Measurements from ENCODE around the gene XPO4. TPM values are rescaled to one million over a fixed set of nuclear protein-coding genes. Genes with fewer than 3 reads are reported as not detected.

Gene XPO4
- total and polyA plus RNA-seq, 2 of the 13 experiments (the other 11 are each of a cell fraction or from before 2014, with no cell fraction given): 8.4 to 24.8 TPM

DNA sequence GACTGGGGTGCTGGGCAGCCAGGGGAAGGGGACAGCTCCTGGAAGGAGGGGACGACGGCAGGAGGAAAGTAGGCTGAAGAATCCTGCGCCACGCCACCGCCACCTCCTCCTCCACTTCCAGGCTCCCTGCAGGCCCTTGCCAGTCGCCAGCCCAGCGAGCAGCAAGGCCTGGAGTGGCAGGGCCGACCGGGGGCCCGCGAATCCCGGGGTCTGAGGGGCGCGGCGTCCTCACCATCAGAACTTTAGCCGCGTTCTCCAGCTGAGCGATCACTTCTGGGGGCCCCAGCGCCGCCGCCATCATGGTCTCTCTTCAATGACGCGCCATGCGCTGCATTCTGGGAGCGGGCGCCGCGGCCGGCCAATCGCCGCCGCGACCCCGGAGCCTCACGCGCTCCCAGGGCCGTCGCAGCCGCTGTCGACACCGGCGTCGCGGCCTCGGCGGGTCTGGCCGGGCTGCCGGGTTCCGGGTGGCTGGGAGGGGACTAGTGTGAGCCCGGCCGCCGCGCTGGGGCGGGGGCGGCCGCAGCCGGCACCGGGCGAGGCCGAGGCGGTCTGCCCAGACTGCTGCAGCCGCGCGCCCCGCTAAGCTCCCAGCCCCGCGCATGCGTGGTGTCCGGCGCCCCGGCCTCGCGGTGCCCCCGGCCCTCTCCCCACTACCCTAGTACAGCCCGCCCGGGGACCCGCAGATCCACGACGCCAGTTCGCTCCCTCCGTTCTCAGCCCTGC is at the start of gene XPO4 (continued):
- TF ChIP-seq, protein P1, sequence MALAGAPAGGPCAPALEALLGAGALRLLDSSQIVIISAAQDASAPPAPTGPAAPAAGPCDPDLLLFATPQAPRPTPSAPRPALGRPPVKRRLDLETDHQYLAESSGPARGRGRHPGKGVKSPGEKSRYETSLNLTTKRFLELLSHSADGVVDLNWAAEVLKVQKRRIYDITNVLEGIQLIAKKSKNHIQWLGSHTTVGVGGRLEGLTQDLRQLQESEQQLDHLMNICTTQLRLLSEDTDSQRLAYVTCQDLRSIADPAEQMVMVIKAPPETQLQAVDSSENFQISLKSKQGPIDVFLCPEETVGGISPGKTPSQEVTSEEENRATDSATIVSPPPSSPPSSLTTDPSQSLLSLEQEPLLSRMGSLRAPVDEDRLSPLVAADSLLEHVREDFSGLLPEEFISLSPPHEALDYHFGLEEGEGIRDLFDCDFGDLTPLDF (CRISPR knock-in tag; IDR thresholded peaks at IDR 0.05): no peak
- TF ChIP-seq YEATS2 (CRISPR knock-in tag; IDR thresholded peaks at IDR 0.05; ENCODE audit: borderline replicate concordance): no peak
- no peak for TF ChIP-seq ZBTB3 (CRISPR knock-in tag; IDR thresholded peaks at IDR 0.05; ENCODE audit: borderline replicate concordance, low read depth)
- TF ChIP-seq, protein P2, sequence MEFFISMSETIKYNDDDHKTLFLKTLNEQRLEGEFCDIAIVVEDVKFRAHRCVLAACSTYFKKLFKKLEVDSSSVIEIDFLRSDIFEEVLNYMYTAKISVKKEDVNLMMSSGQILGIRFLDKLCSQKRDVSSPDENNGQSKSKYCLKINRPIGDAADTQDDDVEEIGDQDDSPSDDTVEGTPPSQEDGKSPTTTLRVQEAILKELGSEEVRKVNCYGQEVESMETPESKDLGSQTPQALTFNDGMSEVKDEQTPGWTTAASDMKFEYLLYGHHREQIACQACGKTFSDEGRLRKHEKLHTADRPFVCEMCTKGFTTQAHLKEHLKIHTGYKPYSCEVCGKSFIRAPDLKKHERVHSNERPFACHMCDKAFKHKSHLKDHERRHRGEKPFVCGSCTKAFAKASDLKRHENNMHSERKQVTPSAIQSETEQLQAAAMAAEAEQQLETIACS (CRISPR knock-in tag; IDR thresholded peaks at IDR 0.05): no peak
- TF ChIP-seq, protein P3, sequence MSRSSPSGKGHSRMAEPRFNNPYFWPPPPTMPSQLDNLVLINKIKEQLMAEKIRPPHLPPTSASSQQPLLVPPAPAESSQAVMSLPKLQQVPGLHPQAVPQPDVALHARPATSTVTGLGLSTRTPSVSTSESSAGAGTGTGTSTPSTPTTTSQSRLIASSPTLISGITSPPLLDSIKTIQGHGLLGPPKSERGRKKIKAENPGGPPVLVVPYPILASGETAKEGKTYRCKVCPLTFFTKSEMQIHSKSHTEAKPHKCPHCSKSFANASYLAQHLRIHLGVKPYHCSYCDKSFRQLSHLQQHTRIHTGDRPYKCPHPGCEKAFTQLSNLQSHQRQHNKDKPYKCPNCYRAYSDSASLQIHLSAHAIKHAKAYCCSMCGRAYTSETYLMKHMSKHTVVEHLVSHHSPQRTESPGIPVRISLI (CRISPR knock-in tag; IDR thresholded peaks at IDR 0.05; ENCODE audit: borderline replicate concordance): no peak
- no peak for TF ChIP-seq ZNF749 (CRISPR knock-in tag; IDR thresholded peaks at IDR 0.05; ENCODE audit: borderline replicate concordance)
- TF ChIP-seq SPEN (CRISPR knock-in tag; IDR thresholded peaks at IDR 0.05; ENCODE audit: low read depth): no peak
- TF ChIP-seq ZNF432 (CRISPR knock-in tag; IDR thresholded peaks at IDR 0.05; ENCODE audit: borderline replicate concordance): no peak
- no peak for TF ChIP-seq ZNF367 (CRISPR knock-in tag; IDR thresholded peaks at IDR 0.05; ENCODE audit: borderline replicate concordance)
- TF ChIP-seq SRSF9 (IDR thresholded peaks at IDR 0.05; ENCODE audit: borderline replicate concordance, insufficient read depth, low read depth, low read length, poor library complexity, severe bottlenecking): no peak
- TF ChIP-seq ZNF616 (CRISPR knock-in tag; IDR thresholded peaks at IDR 0.05; ENCODE audit: low read depth): 0 out of 2 replicates have a peak, but pooled peaks have one; percentile 61
- no peak for TF ChIP-seq RFX1 (IDR thresholded peaks at IDR 0.05)
- TF ChIP-seq SMARCE1 (IDR thresholded peaks at IDR 0.05; ENCODE audit: borderline replicate concordance): no peak
- no peak for TF ChIP-seq ZNF567 (CRISPR knock-in tag; IDR thresholded peaks at IDR 0.05; ENCODE audit: borderline replicate concordance)
- no peak for TF ChIP-seq ZKSCAN5 (CRISPR knock-in tag; IDR thresholded peaks at IDR 0.05)
- TF ChIP-seq NCOA5 (CRISPR knock-in tag; IDR thresholded peaks at IDR 0.05): no peak
- TF ChIP-seq, protein P4, sequence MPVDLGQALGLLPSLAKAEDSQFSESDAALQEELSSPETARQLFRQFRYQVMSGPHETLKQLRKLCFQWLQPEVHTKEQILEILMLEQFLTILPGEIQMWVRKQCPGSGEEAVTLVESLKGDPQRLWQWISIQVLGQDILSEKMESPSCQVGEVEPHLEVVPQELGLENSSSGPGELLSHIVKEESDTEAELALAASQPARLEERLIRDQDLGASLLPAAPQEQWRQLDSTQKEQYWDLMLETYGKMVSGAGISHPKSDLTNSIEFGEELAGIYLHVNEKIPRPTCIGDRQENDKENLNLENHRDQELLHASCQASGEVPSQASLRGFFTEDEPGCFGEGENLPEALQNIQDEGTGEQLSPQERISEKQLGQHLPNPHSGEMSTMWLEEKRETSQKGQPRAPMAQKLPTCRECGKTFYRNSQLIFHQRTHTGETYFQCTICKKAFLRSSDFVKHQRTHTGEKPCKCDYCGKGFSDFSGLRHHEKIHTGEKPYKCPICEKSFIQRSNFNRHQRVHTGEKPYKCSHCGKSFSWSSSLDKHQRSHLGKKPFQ (CRISPR knock-in tag; IDR thresholded peaks at IDR 0.05; ENCODE audit: insufficient replicate concordance): no peak
- peak; percentile 70 for TF ChIP-seq NFYC (CRISPR knock-in tag; IDR thresholded peaks at IDR 0.05)
- TF ChIP-seq MEIS2 (CRISPR knock-in tag; IDR thresholded peaks at IDR 0.05): no peak
- TF ChIP-seq GABPB1 (CRISPR knock-in tag; IDR thresholded peaks at IDR 0.05): peak; percentile 73
- TF ChIP-seq ZNF703 (CRISPR knock-in tag; IDR thresholded peaks at IDR 0.05; ENCODE audit: borderline replicate concordance): no peak
- peak; percentile 83; the same call in 1 of the 2 replicates for TF ChIP-seq CAMTA2 (CRISPR knock-in tag; IDR thresholded peaks at IDR 0.05; ENCODE audit: borderline replicate concordance)
- no peak for TF ChIP-seq TSC22D2 (CRISPR knock-in tag; IDR thresholded peaks at IDR 0.05; ENCODE audit: borderline replicate concordance)
- no peak for TF ChIP-seq ZSCAN31 (CRISPR knock-in tag; IDR thresholded peaks at IDR 0.05; ENCODE audit: low read depth)
- TF ChIP-seq ARID2 (CRISPR knock-in tag; IDR thresholded peaks at IDR 0.05; ENCODE audit: borderline replicate concordance): no peak

Data from HepG2 (cell line).